ENCODE results near the gene C1QTNF1. TPM values are rescaled to one million over a fixed set of nuclear protein-coding genes. Genes with fewer than 3 reads are reported as not detected.

Gene C1QTNF1
- total RNA-seq, 1 experiment from 2014 or later, result 4.0 TPM

- ChIA-PET RAD21 (ENCODE audit: low non-redundant PET in 1 of 2, low total read pairs in 2 of 2, uncharacterized antibody in 2 of 2, unreplicated experiment in 2 of 2) (interaction anchor here (0.6 to 1.2 kb wide), 6 partner anchors 26 to 343 kb away, joined by 3 to 4 read pairs (median 3); no protein-coding TSS in a partner anchor), CTCF (interaction anchor here (0.6 to 3.2 kb wide), 26 partner anchors 9 to 663 kb away, joined by 3 to 44 read pairs (median 6); partner anchors contain the start of gene ENGASE), POLR2A (interaction anchor here (1.0 to 1.6 kb wide), 2 partner anchors 8 to 19 kb away, joined by 3 read pairs; no protein-coding TSS in a partner anchor)
- Histone ChIP-seq H3K27ac (ENCODE audit: low read depth, low read length) (no peak overlapping the region), H3K79me2 (ENCODE audit: insufficient read depth, low read length) (no peaks in the 10 kb centered on the region), H3K4me2 (ENCODE audit: low read length) (peak overlapping the region; percentile 8; the same call in 1 of the 2 replicates), H2AFZ (ENCODE audit: low read depth, low read length, poor library complexity, severe bottlenecking) (peak overlapping the region; percentile 72), H3K4me1 (ENCODE audit: control insufficient read depth in 1 of 2, insufficient read depth in 2 of 2, low read length in 2 of 2) (peaks cover 0 to 13% of the 10 kb centered on the region in 2 experiments; a peak in 3 of 4 replicates), H4K20me1 (ENCODE audit: insufficient read depth) (no peaks in the 10 kb centered on the region), H3K36me3 (ENCODE audit: control insufficient read depth in 1 of 2, insufficient read depth in 2 of 2, low read length in 2 of 2) (no peaks in the 10 kb centered on the region), H3K27me3 (ENCODE audit: insufficient read depth, low read length) (no peaks in the 10 kb centered on the region), H3K4me3 (replicated peaks in 1 of 2; ENCODE audit: low read depth in 1 of 2, low read length in 2 of 2) (no peak overlapping the region), H3K9me2 (ENCODE audit: insufficient read depth) (no peaks in the 10 kb centered on the region), H3K9ac (ENCODE audit: low read length) (no peak overlapping the region), H3K9me3 (ENCODE audit: control insufficient read depth in 1 of 2, insufficient read depth in 1 of 2, low read depth in 1 of 2, low read length in 2 of 2) (no peaks in the 10 kb centered on the region)
- BruUV-seq (replicated peaks), result no TSS peak
- TF ChIP-seq, protein P1, sequence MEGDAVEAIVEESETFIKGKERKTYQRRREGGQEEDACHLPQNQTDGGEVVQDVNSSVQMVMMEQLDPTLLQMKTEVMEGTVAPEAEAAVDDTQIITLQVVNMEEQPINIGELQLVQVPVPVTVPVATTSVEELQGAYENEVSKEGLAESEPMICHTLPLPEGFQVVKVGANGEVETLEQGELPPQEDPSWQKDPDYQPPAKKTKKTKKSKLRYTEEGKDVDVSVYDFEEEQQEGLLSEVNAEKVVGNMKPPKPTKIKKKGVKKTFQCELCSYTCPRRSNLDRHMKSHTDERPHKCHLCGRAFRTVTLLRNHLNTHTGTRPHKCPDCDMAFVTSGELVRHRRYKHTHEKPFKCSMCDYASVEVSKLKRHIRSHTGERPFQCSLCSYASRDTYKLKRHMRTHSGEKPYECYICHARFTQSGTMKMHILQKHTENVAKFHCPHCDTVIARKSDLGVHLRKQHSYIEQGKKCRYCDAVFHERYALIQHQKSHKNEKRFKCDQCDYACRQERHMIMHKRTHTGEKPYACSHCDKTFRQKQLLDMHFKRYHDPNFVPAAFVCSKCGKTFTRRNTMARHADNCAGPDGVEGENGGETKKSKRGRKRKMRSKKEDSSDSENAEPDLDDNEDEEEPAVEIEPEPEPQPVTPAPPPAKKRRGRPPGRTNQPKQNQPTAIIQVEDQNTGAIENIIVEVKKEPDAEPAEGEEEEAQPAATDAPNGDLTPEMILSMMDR (IDR thresholded peaks at IDR 0.05 in 2 of 3, conservative IDR thresholded peaks at IDR 0.05 in 1 of 3; ENCODE audit: borderline replicate concordance in 1 of 3, insufficient read depth in 1 of 3, low read depth in 2 of 3, low read length in 2 of 3), result peak; percentile 93 to 99 (median 99)
- TF ChIP-seq RAD21 (IDR thresholded peaks at IDR 0.05; ENCODE audit: low read depth), result peak; percentile 88
- no peak for TF ChIP-seq EGR1 (IDR thresholded peaks at IDR 0.05; ENCODE audit: low read depth)
- DNase-seq (ENCODE audit: low read depth, low spot score) (peak; percentile 54), ATAC-seq (peak; percentile 89)
- intact Hi-C loops (cut with micrococcal nuclease), result loop anchor here (1.0 kb wide), 1 partner anchor 36 kb away; no protein-coding TSS in a partner anchor
These were observed 21.9 kb downstream of the C1QTNF1 start for GRCh38 chr17:79045842-79046196.

GRCh38 chr17:79046197-79046915 is 22.4 kb downstream of the C1QTNF1 start:
- BruUV-seq (replicated peaks), result no TSS peak
- H3K4me1 ChIP-seq (ENCODE audit: control insufficient read depth in 1 of 2, insufficient read depth in 2 of 2, low read length in 2 of 2), result peaks cover 0 to 13% of the 10 kb centered on the region in 2 experiments; a peak in 3 of 4 replicates
- no peak overlapping the region for H3K27ac ChIP-seq (ENCODE audit: low read depth, low read length)
- no peaks in the 10 kb centered on the region for H3K27me3 ChIP-seq (ENCODE audit: insufficient read depth, low read length)
- H3K79me2 ChIP-seq (ENCODE audit: insufficient read depth, low read length), result no peaks in the 10 kb centered on the region
- peak overlapping the region; percentile 72 for H2AFZ ChIP-seq (ENCODE audit: low read depth, low read length, poor library complexity, severe bottlenecking)
- H4K20me1 ChIP-seq (ENCODE audit: insufficient read depth), result no peaks in the 10 kb centered on the region
- CTCF ChIA-PET, result interaction anchor here (0.9 to 3.2 kb wide), 21 partner anchors 10 to 663 kb away, joined by 3 to 44 read pairs (median 10); partner anchors contain the start of gene ENGASE
- DNase-seq (ENCODE audit: low read depth, low spot score) (no peak), ATAC-seq (no peak)
- intact Hi-C loops (cut with micrococcal nuclease), result loop anchor here (1.0 kb wide), 1 partner anchor 36 kb away; no protein-coding TSS in a partner anchor
- RAD21 ChIA-PET (ENCODE audit: low non-redundant PET in 1 of 2, low total read pairs in 2 of 2, uncharacterized antibody in 2 of 2, unreplicated experiment in 2 of 2), result interaction anchor here (0.6 to 1.2 kb wide), 5 partner anchors 36 to 342 kb away, joined by 3 to 4 read pairs (median 3); no protein-coding TSS in a partner anchor
- no peaks in the 10 kb centered on the region for H3K9me2 ChIP-seq (ENCODE audit: insufficient read depth)
- H3K9ac ChIP-seq (ENCODE audit: low read length), result no peak overlapping the region
- no peaks in the 10 kb centered on the region for H3K9me3 ChIP-seq (ENCODE audit: control insufficient read depth in 1 of 2, insufficient read depth in 1 of 2, low read depth in 1 of 2, low read length in 2 of 2)
- POLR2A ChIA-PET, result interaction anchor here (1.0 to 1.6 kb wide), 2 partner anchors 9 to 20 kb away, joined by 3 read pairs; no protein-coding TSS in a partner anchor
- H3K4me2 ChIP-seq (ENCODE audit: low read length), result peak overlapping the region; percentile 8; the same call in 1 of the 2 replicates
- no peaks in the 10 kb centered on the region for H3K36me3 ChIP-seq (ENCODE audit: control insufficient read depth in 1 of 2, insufficient read depth in 2 of 2, low read length in 2 of 2)
- H3K4me3 ChIP-seq (replicated peaks in 1 of 2; ENCODE audit: low read depth in 1 of 2, low read length in 2 of 2), result no peak overlapping the region
- TF ChIP-seq, protein P2, sequence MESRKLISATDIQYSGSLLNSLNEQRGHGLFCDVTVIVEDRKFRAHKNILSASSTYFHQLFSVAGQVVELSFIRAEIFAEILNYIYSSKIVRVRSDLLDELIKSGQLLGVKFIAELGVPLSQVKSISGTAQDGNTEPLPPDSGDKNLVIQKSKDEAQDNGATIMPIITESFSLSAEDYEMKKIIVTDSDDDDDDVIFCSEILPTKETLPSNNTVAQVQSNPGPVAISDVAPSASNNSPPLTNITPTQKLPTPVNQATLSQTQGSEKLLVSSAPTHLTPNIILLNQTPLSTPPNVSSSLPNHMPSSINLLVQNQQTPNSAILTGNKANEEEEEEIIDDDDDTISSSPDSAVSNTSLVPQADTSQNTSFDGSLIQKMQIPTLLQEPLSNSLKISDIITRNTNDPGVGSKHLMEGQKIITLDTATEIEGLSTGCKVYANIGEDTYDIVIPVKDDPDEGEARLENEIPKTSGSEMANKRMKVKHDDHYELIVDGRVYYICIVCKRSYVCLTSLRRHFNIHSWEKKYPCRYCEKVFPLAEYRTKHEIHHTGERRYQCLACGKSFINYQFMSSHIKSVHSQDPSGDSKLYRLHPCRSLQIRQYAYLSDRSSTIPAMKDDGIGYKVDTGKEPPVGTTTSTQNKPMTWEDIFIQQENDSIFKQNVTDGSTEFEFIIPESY (IDR thresholded peaks at IDR 0.05; ENCODE audit: extremely low read depth, insufficient replicate concordance, low read length), result no peak
- no peak for TF ChIP-seq SRF (IDR thresholded peaks at IDR 0.05; ENCODE audit: low read depth)
- TF ChIP-seq RAD21 (IDR thresholded peaks at IDR 0.05; ENCODE audit: low read depth), result no peak
- TF ChIP-seq, protein P3, sequence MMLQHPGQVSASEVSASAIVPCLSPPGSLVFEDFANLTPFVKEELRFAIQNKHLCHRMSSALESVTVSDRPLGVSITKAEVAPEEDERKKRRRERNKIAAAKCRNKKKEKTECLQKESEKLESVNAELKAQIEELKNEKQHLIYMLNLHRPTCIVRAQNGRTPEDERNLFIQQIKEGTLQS (IDR thresholded peaks at IDR 0.05), result no peak
- TF ChIP-seq SIN3A (IDR thresholded peaks at IDR 0.05; ENCODE audit: low read depth), result no peak
- no peak for TF ChIP-seq ZNF274 (IDR thresholded peaks at IDR 0.05; ENCODE audit: low read depth, low read length)

Measured in HCT116 (cell line).